Measurements from ENCODE around the gene ORAI2.
A peak's percentile ranks its signal among the peaks of the same experiment; 100 is the strongest.
"Not testable (repeated sequence)": the region's sequence is repeated elsewhere in the genome, so short reads cannot be mapped to it uniquely, and the experiment has no call there.

The ORAI2 gene

GRCh38 chr7:102433219-102434038 lies at the start of gene ORAI2:
TSS of gene ORAI2 (plus strand) at chr7:102433575. CDS start at chr7:102438957, 5,382 bp downstream.
- DNase-seq = peak; percentile 20

DNA sequence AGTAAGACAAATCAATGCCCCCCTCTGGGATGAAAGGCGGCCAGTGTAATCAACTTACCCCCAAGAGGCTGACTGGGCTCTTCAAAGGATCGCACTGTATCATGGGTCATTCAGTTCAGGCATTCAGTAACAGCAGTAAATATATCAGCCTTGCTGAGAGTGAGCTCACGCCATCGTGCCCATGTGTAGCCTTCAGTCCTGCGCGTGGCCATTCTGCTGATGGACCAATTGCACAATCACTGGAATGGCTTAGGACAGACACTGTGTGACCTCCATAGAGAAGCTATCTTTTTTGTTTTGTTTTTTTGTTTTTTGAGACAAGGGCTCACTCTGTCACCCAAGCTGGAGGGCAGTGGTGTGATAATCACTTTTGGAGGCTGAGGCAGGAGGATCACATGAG lies 46.3 kb upstream of the ORAI2 start:
- DNase-seq = no peak

GRCh38 chr7:102389810-102390209 lies 43.6 kb upstream of the ORAI2 start:
- DNase-seq = no peak

DNA sequence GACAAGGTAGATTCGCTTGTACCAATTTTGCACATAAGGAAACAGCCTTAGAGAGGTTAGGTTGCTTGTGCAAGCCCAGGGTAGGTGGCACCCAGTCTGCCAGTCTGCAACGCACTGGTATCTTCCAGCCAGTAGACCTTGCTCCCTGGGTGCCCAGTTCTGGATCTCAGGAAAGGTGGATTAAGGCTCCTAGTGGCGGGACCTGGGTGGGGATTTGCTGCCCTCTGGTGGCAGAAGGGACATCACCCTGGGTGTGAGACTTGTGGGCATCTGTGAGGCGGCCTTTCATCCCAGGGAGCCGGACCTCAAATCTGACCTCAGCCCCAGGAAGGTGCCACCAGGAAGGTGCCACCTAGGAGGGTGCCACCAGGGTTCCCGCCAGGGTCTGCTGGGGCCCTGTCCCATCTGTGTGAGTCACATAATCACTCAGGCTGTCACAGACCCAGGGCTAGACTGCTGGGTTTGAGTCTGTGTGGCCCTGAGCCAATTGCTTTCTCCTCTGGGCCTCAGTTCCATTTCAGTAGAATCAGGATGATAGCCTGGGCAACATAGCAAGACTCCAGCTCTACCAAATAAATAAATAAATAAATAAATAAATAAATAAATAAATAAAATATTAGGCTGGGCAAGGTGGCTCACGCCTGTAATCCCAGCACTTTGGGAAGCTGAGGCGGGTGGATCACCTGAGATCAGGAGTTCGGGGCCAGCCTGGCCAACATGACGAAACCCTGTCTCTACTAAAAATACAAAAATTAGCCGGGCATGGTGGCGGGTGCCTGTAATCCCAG lies 42.5 kb upstream of the ORAI2 start:
- peak; percentile 22 for DNase-seq

DNA sequence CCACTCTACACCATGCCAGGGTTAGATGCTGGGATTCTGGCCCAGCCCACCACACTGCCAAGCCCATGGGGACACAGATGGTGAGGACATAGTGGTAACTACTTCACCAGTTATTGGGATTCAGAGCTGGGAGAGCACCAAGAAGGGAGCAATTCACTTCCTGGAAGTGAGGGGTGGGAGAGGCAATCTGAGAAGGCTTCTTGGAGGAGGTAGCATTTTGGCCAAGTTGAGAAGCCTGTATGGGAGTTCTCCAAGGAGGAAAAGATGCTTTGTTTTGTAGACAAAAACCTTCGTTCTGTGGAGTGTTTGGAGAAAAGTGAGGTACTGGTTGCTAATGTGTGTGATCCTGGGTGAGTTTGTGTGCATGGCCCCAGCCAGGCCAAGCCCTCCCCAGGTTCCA lies 41.0 kb upstream of the ORAI2 start:
- DNase-seq = no peak

DNA sequence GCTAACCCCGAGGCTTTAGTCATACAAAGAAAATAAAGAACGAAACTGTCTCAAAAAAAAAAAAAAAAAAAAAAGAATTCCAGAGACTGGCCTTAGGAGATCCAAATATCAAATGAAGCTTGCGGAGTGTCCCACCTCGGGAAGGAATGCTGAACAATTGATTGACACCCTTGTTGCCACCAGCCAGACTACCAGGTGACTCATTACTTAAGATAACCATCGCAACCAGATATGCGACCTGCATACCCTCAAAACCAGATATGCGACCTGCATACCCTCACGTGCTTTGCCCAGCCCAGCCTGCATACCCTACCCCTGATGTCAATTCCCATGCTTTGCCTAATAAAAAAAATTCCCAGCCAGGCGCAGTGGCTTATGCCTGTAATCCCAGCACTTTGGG lies 39.9 kb upstream of the ORAI2 start:
- DNase-seq = no peak

GRCh38 chr7:102395592-102395872 lies 37.8 kb upstream of the ORAI2 start:
- no peak for DNase-seq

GRCh38 chr7:102395873-102396709 lies 37.3 kb upstream of the ORAI2 start, which contains the start of gene PRKRIP1:
TSS of gene PRKRIP1 (plus strand) at chr7:102396363. CDS start at chr7:102396412, 49 bp downstream.
- peak; percentile 77 for DNase-seq

- no peak for DNase-seq
Observed at GRCh38 chr7:102396710-102397019, 36.7 kb upstream of the ORAI2 start.

- no peak for DNase-seq
Observed at GRCh38 chr7:102398543-102398942, 34.8 kb upstream of the ORAI2 start.

DNA sequence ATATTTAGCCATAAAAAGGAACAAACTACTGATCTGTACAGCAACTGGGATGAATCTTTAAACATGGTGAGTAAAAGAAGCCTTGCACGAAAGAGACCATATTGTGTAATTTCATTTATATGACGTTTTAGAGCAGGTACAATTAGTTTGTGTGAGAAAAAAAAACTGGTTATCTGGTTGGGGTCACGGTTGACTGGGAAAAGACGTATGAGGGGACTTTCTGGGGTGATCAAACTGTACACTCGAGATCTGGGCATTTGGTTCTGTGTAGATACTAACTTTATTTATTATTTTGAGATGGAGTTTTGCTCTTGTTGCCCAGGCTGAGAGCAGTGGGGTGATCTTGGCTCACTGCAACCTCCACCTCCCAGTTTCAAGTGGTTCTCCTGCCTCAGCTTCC lies 33.0 kb upstream of the ORAI2 start:
- DNase-seq = no peak

GRCh38 chr7:102403563-102403962 lies 29.8 kb upstream of the ORAI2 start:
- DNase-seq = no peak

DNA sequence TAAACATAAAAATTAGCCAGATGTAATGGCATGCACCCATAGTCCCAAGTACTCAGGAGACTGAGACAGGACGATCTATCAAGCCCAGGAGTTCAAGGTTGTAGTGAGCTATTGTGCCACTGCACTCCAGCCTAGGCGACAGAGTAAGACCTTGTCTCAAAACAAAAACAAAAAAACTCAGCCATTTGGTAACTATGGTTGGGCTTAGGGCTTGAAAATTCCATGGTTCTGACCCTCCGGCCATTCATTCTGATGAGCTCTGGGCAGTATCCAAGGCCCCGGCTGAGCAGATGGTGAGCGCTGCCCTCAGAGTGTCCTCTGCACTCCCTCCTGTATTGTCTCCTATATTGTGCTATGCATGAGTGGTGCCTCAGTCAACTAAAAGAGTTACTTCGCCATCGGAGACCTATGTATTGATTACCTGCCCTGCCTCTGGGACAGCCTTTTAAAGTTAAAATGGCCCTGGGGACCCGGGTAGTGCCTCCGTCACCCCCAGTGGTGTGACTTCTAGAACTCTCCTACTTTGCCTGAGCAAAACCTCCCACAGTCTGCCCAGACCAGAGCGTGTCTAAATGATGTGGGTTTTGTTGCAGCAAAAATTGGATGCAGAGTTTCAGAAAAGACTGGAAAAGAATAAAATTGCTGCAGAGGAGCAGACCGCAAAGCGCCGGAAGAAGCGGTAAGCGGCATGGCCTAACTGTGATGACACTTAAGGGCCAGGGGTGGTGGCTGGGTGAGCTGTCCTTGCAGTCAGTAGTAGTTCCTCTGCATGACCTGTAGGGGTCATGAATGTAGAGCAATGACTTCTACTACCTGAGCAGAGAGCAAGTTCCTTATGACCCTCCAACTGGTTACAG lies 29.1 kb upstream of the ORAI2 start:
- DNase-seq = peak; percentile 47

GRCh38 chr7:102404862-102405188 lies 28.6 kb upstream of the ORAI2 start:
- DNase-seq = not testable (repeated sequence)

- no peak for DNase-seq
Observed at GRCh38 chr7:102407910-102408309, 25.5 kb upstream of the ORAI2 start.

DNA sequence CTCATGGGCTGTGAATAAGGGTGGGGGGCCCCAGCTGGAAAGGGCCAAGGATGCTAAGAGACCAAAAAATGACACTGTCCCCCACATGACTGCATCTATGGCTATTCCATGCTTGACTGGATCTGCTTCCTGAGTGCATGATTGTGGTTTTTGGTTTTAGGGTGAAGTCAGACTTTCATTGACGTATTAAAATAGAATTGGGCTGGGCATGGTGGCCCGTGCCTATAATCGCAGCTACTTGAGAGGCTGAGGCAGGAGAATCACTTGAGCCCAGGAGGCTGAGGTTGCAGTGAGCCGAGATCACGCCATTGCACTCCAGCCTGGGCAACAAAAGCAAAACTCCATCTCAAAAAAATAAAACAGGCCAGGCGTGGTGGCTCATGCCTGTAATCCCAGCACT lies 24.8 kb upstream of the ORAI2 start:
- DNase-seq = not testable (repeated sequence)

GRCh38 chr7:102409340-102409739 lies 24.0 kb upstream of the ORAI2 start:
- no peak for DNase-seq

GRCh38 chr7:102410123-102410522 lies 23.3 kb upstream of the ORAI2 start:
- no peak for DNase-seq

- no peak for DNase-seq
Observed at GRCh38 chr7:102410918-102411317, 22.5 kb upstream of the ORAI2 start.

- DNase-seq = no peak
Observed at GRCh38 chr7:102412548-102412947, 20.8 kb upstream of the ORAI2 start.

GRCh38 chr7:102413091-102413490 lies 20.3 kb upstream of the ORAI2 start:
- no peak for DNase-seq

DNA sequence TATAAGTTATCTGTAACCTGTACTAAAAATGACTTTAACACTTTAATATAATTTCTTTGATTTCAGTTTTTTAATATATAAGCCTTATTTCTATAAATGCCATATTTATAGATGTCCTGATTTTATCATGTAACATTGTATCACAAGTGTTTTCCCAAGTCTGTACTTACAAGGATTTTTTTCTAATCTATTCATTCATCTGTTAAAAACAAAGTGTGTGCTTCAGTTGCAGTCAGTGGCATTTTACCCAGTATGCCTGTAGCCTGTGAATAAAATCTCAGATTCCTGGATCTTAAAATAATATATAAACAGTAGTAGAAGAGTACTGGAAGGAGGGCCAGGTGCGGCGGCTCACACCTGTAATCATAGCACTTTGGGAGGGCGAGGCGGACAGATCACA lies 19.8 kb upstream of the ORAI2 start:
- no peak for DNase-seq
